ENCODE results near the gene EFNA5. TPM values are rescaled to one million over a fixed set of nuclear protein-coding genes. Genes with fewer than 3 reads are reported as not detected.

EFNA5 gene
- polyA plus RNA-seq, 1 of the 3 experiments (the other 2 are of a cell fraction) = 0.81 TPM

DNA sequence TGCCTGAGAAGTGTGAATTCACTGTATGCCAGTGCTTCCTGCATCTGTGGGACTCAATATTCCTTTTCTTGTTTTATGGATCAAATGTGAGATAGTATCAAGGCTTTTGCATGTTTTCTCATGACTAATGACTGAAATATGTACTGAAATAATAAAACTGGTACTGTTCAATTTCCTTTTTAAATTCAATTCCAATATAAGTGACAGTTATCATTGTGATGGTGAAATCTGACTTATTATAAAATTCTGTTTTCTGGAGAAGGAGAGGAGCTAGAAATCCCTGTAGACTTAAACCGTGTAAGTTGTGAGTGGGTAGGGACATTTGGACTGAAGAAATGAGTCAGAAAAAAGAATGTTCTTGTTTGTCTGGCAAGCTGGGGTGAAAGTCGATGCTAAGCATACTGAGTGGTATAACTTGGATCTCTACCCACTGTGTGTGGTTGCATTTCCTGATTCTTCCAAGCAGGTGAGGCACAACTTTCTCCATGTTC lies 245.2 kb downstream of the EFNA5 start (continued):
- TF ChIP-seq, protein P1, sequence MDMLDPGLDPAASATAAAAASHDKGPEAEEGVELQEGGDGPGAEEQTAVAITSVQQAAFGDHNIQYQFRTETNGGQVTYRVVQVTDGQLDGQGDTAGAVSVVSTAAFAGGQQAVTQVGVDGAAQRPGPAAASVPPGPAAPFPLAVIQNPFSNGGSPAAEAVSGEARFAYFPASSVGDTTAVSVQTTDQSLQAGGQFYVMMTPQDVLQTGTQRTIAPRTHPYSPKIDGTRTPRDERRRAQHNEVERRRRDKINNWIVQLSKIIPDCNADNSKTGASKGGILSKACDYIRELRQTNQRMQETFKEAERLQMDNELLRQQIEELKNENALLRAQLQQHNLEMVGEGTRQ (IDR thresholded peaks at IDR 0.05; ENCODE audit: borderline replicate concordance, low read depth, low read length) = no peak
- no peak for TF ChIP-seq SMC3 (IDR thresholded peaks at IDR 0.05; ENCODE audit: low read depth, low read length)

DNA sequence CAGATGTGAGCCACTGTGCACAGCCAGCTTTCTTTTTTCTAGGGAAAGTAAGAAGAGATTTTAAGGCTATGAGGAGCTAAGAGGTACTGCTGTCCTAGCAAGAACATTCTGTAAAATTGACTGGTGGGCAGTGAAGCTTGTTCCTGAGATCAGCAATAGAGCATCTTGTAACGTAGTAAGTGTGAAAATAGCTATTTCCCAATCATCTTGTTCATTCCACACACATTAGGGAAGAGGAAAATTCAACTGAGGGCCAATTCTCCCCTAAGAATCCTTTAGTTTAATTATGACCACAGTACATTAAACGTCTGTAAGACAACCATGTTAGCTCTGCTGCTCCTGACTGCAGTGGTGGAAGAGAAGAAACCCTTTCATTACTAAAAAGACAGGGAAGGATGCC lies 246.2 kb downstream of the EFNA5 start:
- Histone ChIP-seq H3K36me3 (replicated peaks in 1 of 2; ENCODE audit: control insufficient read depth in 1 of 2, insufficient read depth in 2 of 2, low read length in 1 of 2) (no peaks in the 10 kb centered on the region), H3K27me3 (ENCODE audit: insufficient read depth) (no peaks in the 10 kb centered on the region), H2AFZ (ENCODE audit: low read depth) (no peak overlapping the region), H3K9me2 (no peaks in the 10 kb centered on the region), H3K4me2 (0 out of 2 replicates have a peak overlapping the region, but pooled peaks have one; percentile 39), H3K79me2 (ENCODE audit: insufficient read depth) (no peaks in the 10 kb centered on the region), H3K9me3 (no peaks in the 10 kb centered on the region), H4K20me1 (ENCODE audit: insufficient read depth) (no peaks in the 10 kb centered on the region), H3K27ac (ENCODE audit: low read depth in 2 of 2, low read length in 1 of 2) (peak overlapping the region in 1 of 2 experiments; percentile 78; a peak in 2 of 4 replicates), H3K4me3 (ENCODE audit: low read depth in 2 of 2, low read length in 1 of 2) (no peak overlapping the region), H3K9ac (no peak overlapping the region), H3F3A (replicated peaks; ENCODE audit: insufficient read depth) (peaks cover 31% of the 10 kb centered on the region), H3K4me1 (ENCODE audit: control insufficient read depth in 1 of 2, insufficient read depth in 2 of 2, low read depth in 1 of 2, low read length in 1 of 2) (peaks cover 7 to 26% of the 10 kb centered on the region in 2 experiments)
- DNase-seq = no peak
- 78% methylated on average over 2 of the region's 2 CpGs for WGBS (ENCODE audit: low lambda C conversion rate)
- ChIA-PET CTCF (no interaction called here), POLR2A (no interaction called here)
- TF ChIP-seq RXRA (IDR thresholded peaks at IDR 0.05; ENCODE audit: borderline replicate concordance, low read depth) = no peak

DNA sequence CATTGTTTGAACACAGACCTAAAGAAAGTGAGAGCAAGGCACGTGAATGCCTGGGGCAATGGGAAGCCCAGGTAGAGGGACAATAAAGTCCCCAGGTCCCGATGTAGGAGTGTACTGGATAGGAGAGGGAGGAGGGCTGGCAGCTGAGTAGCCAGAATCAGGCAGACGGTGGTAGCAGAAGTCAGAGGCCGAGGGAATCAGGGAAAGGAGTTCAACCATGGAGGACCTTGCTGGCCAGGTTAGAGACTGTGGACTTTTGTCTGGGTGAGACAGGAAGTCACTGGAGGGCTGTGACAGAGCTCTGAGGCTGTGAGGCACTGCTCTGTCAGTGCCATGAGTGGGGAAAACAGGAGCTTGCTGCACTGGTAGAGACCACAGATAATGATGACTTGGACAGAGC lies 248.2 kb downstream of the EFNA5 start:
- no peaks in the 10 kb centered on the region for H4K20me1 ChIP-seq (ENCODE audit: insufficient read depth)
- H3K36me3 ChIP-seq (replicated peaks in 1 of 2; ENCODE audit: control insufficient read depth in 1 of 2, insufficient read depth in 2 of 2, low read length in 1 of 2) = no peaks in the 10 kb centered on the region
- no peaks in the 10 kb centered on the region for H3K27me3 ChIP-seq (ENCODE audit: insufficient read depth)
- H3K4me2 ChIP-seq = no peak overlapping the region
- POLR2A ChIA-PET = no interaction called here
- H3K4me3 ChIP-seq (ENCODE audit: low read depth in 2 of 2, low read length in 1 of 2) = no peak overlapping the region
- no peak overlapping the region for H3K9ac ChIP-seq
- H3K27ac ChIP-seq (ENCODE audit: low read depth in 2 of 2, low read length in 1 of 2) = no peak overlapping the region
- DNase-seq = no peak
- CTCF ChIA-PET = no interaction called here
- H3K9me2 ChIP-seq = no peaks in the 10 kb centered on the region
- peaks cover 31% of the 10 kb centered on the region for H3F3A ChIP-seq (replicated peaks; ENCODE audit: insufficient read depth)
- H3K4me1 ChIP-seq (ENCODE audit: control insufficient read depth in 1 of 2, insufficient read depth in 2 of 2, low read depth in 1 of 2, low read length in 1 of 2) = peaks cover 7 to 26% of the 10 kb centered on the region in 2 experiments
- H2AFZ ChIP-seq (ENCODE audit: low read depth) = no peak overlapping the region
- H3K9me3 ChIP-seq = no peaks in the 10 kb centered on the region
- no peak for TF ChIP-seq GABPA (IDR thresholded peaks at IDR 0.05; ENCODE audit: low read depth)
- TF ChIP-seq CHD2 (IDR thresholded peaks at IDR 0.05; ENCODE audit: low read length, partially characterized antibody) = no peak
- H3K79me2 ChIP-seq (ENCODE audit: insufficient read depth) = no peaks in the 10 kb centered on the region
- 78% methylated on average over 4 of the region's 4 CpGs for WGBS (ENCODE audit: low lambda C conversion rate)

DNA sequence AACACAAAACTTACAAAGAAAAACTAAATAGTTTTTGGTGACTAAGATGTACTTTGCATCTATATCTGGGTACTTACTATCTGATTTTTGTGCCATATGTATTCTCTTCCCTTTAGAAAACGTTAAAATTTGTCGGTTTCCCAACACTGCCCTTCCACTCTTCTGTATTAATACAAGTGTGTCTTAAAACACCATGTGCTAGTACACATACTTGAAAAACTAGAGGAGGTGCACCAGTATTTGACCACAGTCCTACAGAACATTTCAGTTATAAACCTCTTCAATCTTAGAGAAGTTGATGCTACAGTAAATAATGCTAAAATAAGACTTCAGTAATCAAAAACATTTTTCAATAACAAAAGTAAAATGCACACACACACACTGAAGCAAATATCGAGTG lies 251.2 kb downstream of the EFNA5 start:
- no peaks in the 10 kb centered on the region for H3K9me3 ChIP-seq
- no peaks in the 10 kb centered on the region for H3K79me2 ChIP-seq (ENCODE audit: insufficient read depth)
- H4K20me1 ChIP-seq (ENCODE audit: insufficient read depth) = no peaks in the 10 kb centered on the region
- H3K36me3 ChIP-seq (replicated peaks in 1 of 2; ENCODE audit: control insufficient read depth in 1 of 2, insufficient read depth in 2 of 2, low read length in 1 of 2) = no peaks in the 10 kb centered on the region
- H3K9me2 ChIP-seq = no peaks in the 10 kb centered on the region
- ChIA-PET POLR2A (no interaction called here), CTCF (no interaction called here)
- H2AFZ ChIP-seq (ENCODE audit: low read depth) = no peak overlapping the region
- H3F3A ChIP-seq (replicated peaks; ENCODE audit: insufficient read depth) = peaks cover 7% of the 10 kb centered on the region
- H3K4me2 ChIP-seq = no peak overlapping the region
- H3K4me3 ChIP-seq (ENCODE audit: low read depth in 2 of 2, low read length in 1 of 2) = no peak overlapping the region
- no peaks in the 10 kb centered on the region for H3K27me3 ChIP-seq (ENCODE audit: insufficient read depth)
- H3K4me1 ChIP-seq (ENCODE audit: control insufficient read depth in 1 of 2, insufficient read depth in 2 of 2, low read depth in 1 of 2, low read length in 1 of 2) = peaks cover 5 to 6% of the 10 kb centered on the region in 2 experiments
- 64% methylated on average over 3 of the region's 3 CpGs for WGBS (ENCODE audit: low lambda C conversion rate)
- no peak overlapping the region for H3K27ac ChIP-seq (ENCODE audit: low read depth in 2 of 2, low read length in 1 of 2)
- no peak for DNase-seq
- H3K9ac ChIP-seq = no peak overlapping the region
- TF ChIP-seq EP300 (IDR thresholded peaks at IDR 0.05; ENCODE audit: borderline replicate concordance in 1 of 2, low read depth in 1 of 2, low read length in 1 of 2) = no peak
- TF ChIP-seq, protein P2, sequence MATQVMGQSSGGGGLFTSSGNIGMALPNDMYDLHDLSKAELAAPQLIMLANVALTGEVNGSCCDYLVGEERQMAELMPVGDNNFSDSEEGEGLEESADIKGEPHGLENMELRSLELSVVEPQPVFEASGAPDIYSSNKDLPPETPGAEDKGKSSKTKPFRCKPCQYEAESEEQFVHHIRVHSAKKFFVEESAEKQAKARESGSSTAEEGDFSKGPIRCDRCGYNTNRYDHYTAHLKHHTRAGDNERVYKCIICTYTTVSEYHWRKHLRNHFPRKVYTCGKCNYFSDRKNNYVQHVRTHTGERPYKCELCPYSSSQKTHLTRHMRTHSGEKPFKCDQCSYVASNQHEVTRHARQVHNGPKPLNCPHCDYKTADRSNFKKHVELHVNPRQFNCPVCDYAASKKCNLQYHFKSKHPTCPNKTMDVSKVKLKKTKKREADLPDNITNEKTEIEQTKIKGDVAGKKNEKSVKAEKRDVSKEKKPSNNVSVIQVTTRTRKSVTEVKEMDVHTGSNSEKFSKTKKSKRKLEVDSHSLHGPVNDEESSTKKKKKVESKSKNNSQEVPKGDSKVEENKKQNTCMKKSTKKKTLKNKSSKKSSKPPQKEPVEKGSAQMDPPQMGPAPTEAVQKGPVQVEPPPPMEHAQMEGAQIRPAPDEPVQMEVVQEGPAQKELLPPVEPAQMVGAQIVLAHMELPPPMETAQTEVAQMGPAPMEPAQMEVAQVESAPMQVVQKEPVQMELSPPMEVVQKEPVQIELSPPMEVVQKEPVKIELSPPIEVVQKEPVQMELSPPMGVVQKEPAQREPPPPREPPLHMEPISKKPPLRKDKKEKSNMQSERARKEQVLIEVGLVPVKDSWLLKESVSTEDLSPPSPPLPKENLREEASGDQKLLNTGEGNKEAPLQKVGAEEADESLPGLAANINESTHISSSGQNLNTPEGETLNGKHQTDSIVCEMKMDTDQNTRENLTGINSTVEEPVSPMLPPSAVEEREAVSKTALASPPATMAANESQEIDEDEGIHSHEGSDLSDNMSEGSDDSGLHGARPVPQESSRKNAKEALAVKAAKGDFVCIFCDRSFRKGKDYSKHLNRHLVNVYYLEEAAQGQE (IDR thresholded peaks at IDR 0.05; ENCODE audit: low read depth, low read length) = no peak
- TF ChIP-seq ELF1 (IDR thresholded peaks at IDR 0.05) = no peak
- TF ChIP-seq, protein P3, sequence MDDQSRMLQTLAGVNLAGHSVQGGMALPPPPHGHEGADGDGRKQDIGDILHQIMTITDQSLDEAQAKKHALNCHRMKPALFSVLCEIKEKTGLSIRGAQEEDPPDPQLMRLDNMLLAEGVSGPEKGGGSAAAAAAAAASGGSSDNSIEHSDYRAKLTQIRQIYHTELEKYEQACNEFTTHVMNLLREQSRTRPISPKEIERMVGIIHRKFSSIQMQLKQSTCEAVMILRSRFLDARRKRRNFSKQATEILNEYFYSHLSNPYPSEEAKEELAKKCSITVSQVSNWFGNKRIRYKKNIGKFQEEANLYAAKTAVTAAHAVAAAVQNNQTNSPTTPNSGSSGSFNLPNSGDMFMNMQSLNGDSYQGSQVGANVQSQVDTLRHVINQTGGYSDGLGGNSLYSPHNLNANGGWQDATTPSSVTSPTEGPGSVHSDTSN (IDR thresholded peaks at IDR 0.05) = no peak
- no peak for TF ChIP-seq RAD21 (IDR thresholded peaks at IDR 0.05; ENCODE audit: low read length)
- no peak for TF ChIP-seq FOSL2 (IDR thresholded peaks at IDR 0.05; ENCODE audit: borderline replicate concordance, low read depth)
- TF ChIP-seq, protein P4, sequence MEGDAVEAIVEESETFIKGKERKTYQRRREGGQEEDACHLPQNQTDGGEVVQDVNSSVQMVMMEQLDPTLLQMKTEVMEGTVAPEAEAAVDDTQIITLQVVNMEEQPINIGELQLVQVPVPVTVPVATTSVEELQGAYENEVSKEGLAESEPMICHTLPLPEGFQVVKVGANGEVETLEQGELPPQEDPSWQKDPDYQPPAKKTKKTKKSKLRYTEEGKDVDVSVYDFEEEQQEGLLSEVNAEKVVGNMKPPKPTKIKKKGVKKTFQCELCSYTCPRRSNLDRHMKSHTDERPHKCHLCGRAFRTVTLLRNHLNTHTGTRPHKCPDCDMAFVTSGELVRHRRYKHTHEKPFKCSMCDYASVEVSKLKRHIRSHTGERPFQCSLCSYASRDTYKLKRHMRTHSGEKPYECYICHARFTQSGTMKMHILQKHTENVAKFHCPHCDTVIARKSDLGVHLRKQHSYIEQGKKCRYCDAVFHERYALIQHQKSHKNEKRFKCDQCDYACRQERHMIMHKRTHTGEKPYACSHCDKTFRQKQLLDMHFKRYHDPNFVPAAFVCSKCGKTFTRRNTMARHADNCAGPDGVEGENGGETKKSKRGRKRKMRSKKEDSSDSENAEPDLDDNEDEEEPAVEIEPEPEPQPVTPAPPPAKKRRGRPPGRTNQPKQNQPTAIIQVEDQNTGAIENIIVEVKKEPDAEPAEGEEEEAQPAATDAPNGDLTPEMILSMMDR (IDR thresholded peaks at IDR 0.05) = no peak
- no peak for TF ChIP-seq RCOR1 (IDR thresholded peaks at IDR 0.05; ENCODE audit: low read length)
- no peak for TF ChIP-seq TCF12 (IDR thresholded peaks at IDR 0.05)

Measured in SK-N-SH (cell line).